ENCODE measurements around the gene ABL1. TPM values are rescaled to one million over a fixed set of nuclear protein-coding genes. Genes with fewer than 3 reads are reported as not detected.
"Not testable (repeated sequence)": the region's sequence is repeated elsewhere in the genome, so short reads cannot be mapped to it uniquely, and the experiment has no call there.

Gene ABL1
- total and polyA plus RNA-seq, 2 of the 13 experiments (the other 11 are each of a cell fraction or from before 2014, with no cell fraction given) = 10.8 to 20.4 TPM

DNA sequence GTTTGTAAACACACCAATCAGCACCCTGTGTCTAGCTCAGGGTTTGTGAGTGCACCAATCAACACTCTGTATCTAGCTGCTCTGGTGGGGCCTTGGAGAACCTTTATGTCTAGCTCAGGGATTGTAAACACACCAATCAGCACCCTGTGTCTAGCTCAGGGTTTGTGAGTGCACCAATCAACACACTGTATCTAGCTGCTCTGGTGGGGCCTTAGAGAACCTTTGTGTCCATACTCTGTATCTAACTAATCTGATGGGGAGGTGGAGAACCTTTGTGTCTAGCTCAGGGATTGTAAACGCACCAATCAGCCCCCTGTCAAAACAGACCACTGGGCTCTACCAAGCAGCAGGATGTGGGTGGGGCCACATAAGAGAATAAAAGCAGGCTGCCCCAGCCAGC lies 75.6 kb downstream of the ABL1 start:
- POLR2A ChIA-PET; in situ Hi-C loops (cut with HindIII; ENCODE audit: extremely low pct_ligation_motif_present, low pct_unique_long_range_greater_than_20kb): not testable (repeated sequence)

DNA sequence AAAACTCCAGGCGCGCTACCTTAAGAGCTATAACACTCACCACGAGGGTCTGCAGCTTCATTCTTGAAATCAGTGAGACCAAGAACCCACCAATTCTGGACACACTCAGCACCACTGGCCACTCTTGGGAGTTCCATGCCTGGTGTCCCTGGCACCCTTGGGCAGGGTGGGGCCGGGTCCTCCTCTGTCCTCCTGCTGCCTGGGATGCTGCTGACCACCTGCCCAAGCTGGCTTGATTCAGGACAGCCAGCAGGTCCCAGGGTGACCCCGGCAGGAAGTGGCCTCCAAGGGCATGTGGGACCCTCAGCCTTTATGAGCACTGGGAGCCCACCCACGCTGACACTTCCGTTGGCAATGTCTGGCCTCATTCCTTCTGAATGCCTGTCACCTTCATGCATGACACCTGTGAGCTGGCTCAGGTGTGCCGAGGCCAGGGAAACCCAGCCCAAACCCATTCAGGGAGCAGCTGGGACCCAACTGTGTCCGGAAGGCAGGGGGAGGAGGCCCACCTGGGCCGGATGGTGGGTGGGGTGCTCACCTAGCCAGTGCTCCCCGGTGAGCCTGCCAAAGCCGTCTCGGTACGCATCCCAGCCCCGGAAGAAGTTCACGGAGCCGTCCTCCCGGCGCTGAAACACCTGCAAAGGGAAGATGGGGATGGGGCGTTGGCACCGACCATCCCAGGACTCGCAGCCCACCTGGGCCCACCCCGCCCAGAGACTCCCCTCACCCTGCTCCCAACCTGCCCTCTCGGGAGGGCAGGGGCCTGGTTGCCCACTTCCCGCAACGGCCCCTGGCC lies 76.4 kb downstream of the ABL1 start:
- peaks cover 16 to 85% of the 10 kb centered on the region in 2 experiments; a peak in 4 of 5 replicates for H3K27me3 ChIP-seq (ENCODE audit: control insufficient read depth in 1 of 2, insufficient read depth in 2 of 2, low read length in 2 of 2)
- ATAC-seq (no peak; the same call in 2 of the 3 replicates), DNase-seq (ENCODE audit: low spot score) (no peak), FAIRE-seq (no peak)
- H2AFZ ChIP-seq (ENCODE audit: low read length) = no peak overlapping the region
- BruUV-seq (replicated peaks) = TSS peak; percentile 85
- WGBS (ENCODE audit: low lambda C conversion rate) = 40% methylated on average over 2 of the region's 26 CpGs
- ChIA-PET CTCF (ENCODE audit: low intra/inter-chr PET ratio, low total read pairs) (no interaction called here), POLR2A (no interaction called here)
- intact Hi-C loops (cut with micrococcal nuclease; ENCODE audit: unreplicated experiment) = no loop called here
- H3K36me3 ChIP-seq (replicated peaks in 1 of 2; ENCODE audit: control insufficient read depth in 1 of 2, insufficient read depth in 2 of 2, low read length in 2 of 2) = no peaks in the 10 kb centered on the region
- H3K9me3 ChIP-seq (ENCODE audit: low read length) = no peaks in the 10 kb centered on the region
- no peak overlapping the region for H3K4me2 ChIP-seq (ENCODE audit: low read depth, low read length)
- no peak overlapping the region for H3K9ac ChIP-seq (ENCODE audit: insufficient read depth, low read depth, low read length)
- H4K20me1 ChIP-seq (ENCODE audit: insufficient read depth, low read length) = no peaks in the 10 kb centered on the region
- no peak overlapping the region for H3K27ac ChIP-seq (ENCODE audit: extremely low read length, insufficient read depth, low read length)
- H3K4me1 ChIP-seq (ENCODE audit: insufficient read depth, low read length) = peaks cover 12% of the 10 kb centered on the region
- in situ Hi-C loops (cut with HindIII; ENCODE audit: extremely low pct_ligation_motif_present, low pct_unique_long_range_greater_than_20kb) = no loop called here
- no peak overlapping the region; a peak in 1 of 6 replicates for H3K4me3 ChIP-seq (replicated peaks in 1 of 3; ENCODE audit: insufficient read depth in 1 of 3, low read depth in 2 of 3, low read length in 3 of 3)
- no peaks in the 10 kb centered on the region for H3K79me2 ChIP-seq (ENCODE audit: insufficient read depth, low read length)
- no peak for TF ChIP-seq PAWR (CRISPR knock-in tag; IDR thresholded peaks at IDR 0.05; ENCODE audit: borderline replicate concordance)
- no peak for TF ChIP-seq ZNF512 (CRISPR knock-in tag; IDR thresholded peaks at IDR 0.05)
- TF ChIP-seq ZNF44 (CRISPR knock-in tag; IDR thresholded peaks at IDR 0.05) = no peak
- no peak for TF ChIP-seq ZNF407 (CRISPR knock-in tag; IDR thresholded peaks at IDR 0.05; ENCODE audit: not compliant biosample characterization)
- TF ChIP-seq EHMT2 (IDR thresholded peaks at IDR 0.05; ENCODE audit: borderline replicate concordance, low read depth, low read length) = no peak

More for the DNA sequence above, 75.6 kb downstream of the ABL1 start:
- H3K4me2 ChIP-seq (ENCODE audit: low read depth, low read length); H3K79me2 ChIP-seq (ENCODE audit: insufficient read depth, low read length); ATAC-seq; DNase-seq (ENCODE audit: low spot score); H3K36me3 ChIP-seq (replicated peaks in 1 of 2; ENCODE audit: control insufficient read depth in 1 of 2, insufficient read depth in 2 of 2, low read length in 2 of 2); H4K20me1 ChIP-seq (ENCODE audit: insufficient read depth, low read length); FAIRE-seq; H3K9me3 ChIP-seq (ENCODE audit: low read length); H3K9ac ChIP-seq (ENCODE audit: insufficient read depth, low read depth, low read length); CTCF ChIA-PET (ENCODE audit: low intra/inter-chr PET ratio, low total read pairs); BruUV-seq (replicated peaks); intact Hi-C loops (cut with micrococcal nuclease; ENCODE audit: unreplicated experiment); H3K27ac ChIP-seq (ENCODE audit: extremely low read length, insufficient read depth, low read length); H3K4me3 ChIP-seq (replicated peaks in 1 of 3; ENCODE audit: insufficient read depth in 1 of 3, low read depth in 2 of 3, low read length in 3 of 3); H2AFZ ChIP-seq (ENCODE audit: low read length): not testable (repeated sequence)
- Histone ChIP-seq H3K4me1 (ENCODE audit: insufficient read depth, low read length) (peaks cover 18% of the 10 kb centered on the region), H3K27me3 (ENCODE audit: control insufficient read depth in 1 of 2, insufficient read depth in 2 of 2, low read length in 2 of 2) (peaks cover 17 to 85% of the 10 kb centered on the region in 2 experiments; a peak in 4 of 5 replicates)
- TF ChIP-seq NFYC (CRISPR knock-in tag; IDR thresholded peaks at IDR 0.05) (peak; percentile 60), NFYB (CRISPR knock-in tag; IDR thresholded peaks at IDR 0.05) (peak; percentile 57)
- WGBS (ENCODE audit: low lambda C conversion rate) = 0% methylated on average over 1 of the region's 1 CpG

Measured in HepG2 (cell line).